WI38 (cell line): ENCODE results near the gene P2RY6.

Source experiments
- H3K4me3 ChIP-seq: 2 replicates; pipeline ENCODE4 v1.5.1; 2011; ENCODE audit warnings: low read depth, mild to moderate bottlenecking, control low read depth, low read length
- CTCF ChIP-seq: IDR thresholded peaks from 2 replicates; pipeline ENCODE4 v1.5.1; 2012; ENCODE audit warnings: low read depth, mild to moderate bottlenecking, control low read depth, low read length

Gene P2RY6

GRCh38 chr11:73291781-73292524 lies 19.8 kb downstream of the P2RY6 start:
- no peak for TF ChIP-seq CTCF

GRCh38 chr11:73292525-73292894 lies 20.4 kb downstream of the P2RY6 start:
- H3K4me3 ChIP-seq, result no peak overlapping the region
- TF ChIP-seq CTCF, result no peak

More at GRCh38 chr11:73291781-73292524, 19.8 kb downstream of the P2RY6 start:
- H3K4me3 ChIP-seq, result no peak overlapping the region

- TF ChIP-seq CTCF, result no peak
- no peak overlapping the region for H3K4me3 ChIP-seq
Observed at GRCh38 chr11:73293356-73293936, 21.3 kb downstream of the P2RY6 start.

GRCh38 chr11:73294604-73295003 lies 22.5 kb downstream of the P2RY6 start:
- no peak for TF ChIP-seq CTCF
- no peak overlapping the region for H3K4me3 ChIP-seq

- H3K4me3 ChIP-seq, result no peak overlapping the region
Observed at GRCh38 chr11:73295241-73295995, 23.3 kb downstream of the P2RY6 start.

GRCh38 chr11:73295996-73296318 lies 23.8 kb downstream of the P2RY6 start:
- no peak overlapping the region for H3K4me3 ChIP-seq
- no peak for TF ChIP-seq CTCF

More at GRCh38 chr11:73295241-73295995, 23.3 kb downstream of the P2RY6 start:
- peak; percentile 94 for TF ChIP-seq CTCF
